Naive thymus-derived CD8-positive, alpha-beta T cell (primary cell): ENCODE results near the gene CD44. TPM values are rescaled to one million over a fixed set of nuclear protein-coding genes. Genes with fewer than 3 reads are reported as not detected.
A peak's percentile ranks its signal among the peaks of the same experiment; 100 is the strongest.

Experiments used
- ATAC-seq, 2 donors: fragments of 150-1000 bp; cut with Tn5 transposase in 1 of 2; sonication (Bioruptor Pico), chemical (Tn5 transposase) in 1 of 2; 1 replicate in 1 of 2; 2 replicates in 1 of 2; pipeline ENCODE4 v1.10.0; 2021; ENCODE audit warnings: mild to moderate bottlenecking in 2 of 2, moderate library complexity in 2 of 2
- POLR2A ChIA-PET: fragments of 350-600 bp; sonication (Branson Sonifier 250); formaldehyde crosslinking; loops from one replicate; lab custom pipeline; 2021; ENCODE audit warnings: antibody characterized with exemption; lab: Charles Lee
- DNase-seq, 10 donors: peaks; one replicate each; pipeline versions ENCODE4 v3.0.0 to v3.0.0-alpha.2; 2020 to 2022
- H3K27ac Mint-ChIP-seq, 10 donors: one replicate each; pipeline ENCODE4 v1.8.0; 2020 to 2022; ENCODE audit warnings: mild to moderate bottlenecking in 10 of 10, mixed read lengths in 10 of 10, moderate library complexity in 4 of 10, inconsistent platforms in 1 of 10
- H3K27me3 Mint-ChIP-seq, 5 donors: one replicate each; pipeline ENCODE4 v1.8.0; 2021 to 2022; ENCODE audit warnings: mixed read lengths in 5 of 5
- H3K36me3 Mint-ChIP-seq, 3 donors: one replicate each; pipeline ENCODE4 v1.8.0; 2020 to 2022; ENCODE audit warnings: mixed read lengths in 3 of 3, mild to moderate bottlenecking in 2 of 3, inconsistent platforms in 1 of 3
- H3K4me1 Mint-ChIP-seq, 4 donors: one replicate each; pipeline ENCODE4 v1.8.0; 2021 to 2022; ENCODE audit warnings: mixed read lengths in 4 of 4
- H3K4me3 Mint-ChIP-seq, 10 donors: one replicate each; pipeline ENCODE4 v1.8.0; 2020 to 2022; ENCODE audit warnings: mild to moderate bottlenecking in 10 of 10, mixed read lengths in 10 of 10, moderate library complexity in 6 of 10, inconsistent platforms in 1 of 10
- H3K9me3 Mint-ChIP-seq, 9 donors: one replicate each; pipeline ENCODE4 v1.8.0; 2020 to 2022; ENCODE audit warnings: mixed read lengths in 9 of 9, mild to moderate bottlenecking in 3 of 9, inconsistent platforms in 1 of 9, moderate library complexity in 1 of 9
- polyA plus RNA-seq, 3 donors: library from polyadenylated mRNA; unstranded; fragments of 300-500 nt; fragmentation: Illumina TruSeq; gene quantifications; one replicate each; pipeline ENCODE4 v1.2.3, GENCODE V29; 2021
- total RNA-seq, 8 experiments: library from RNA in 2 of 8; stranded (reverse) in 2 of 8; gene quantifications; one replicate each; pipeline ENCODE4 v1.2.3 and lab custom pipeline; 2021 to 2026

The CD44 gene
- total and polyA plus RNA-seq, 5 experiments from 2014 or later: 291 to 703 (median 291) TPM

GRCh38 chr11:35182317-35182939 lies 43.5 kb downstream of the CD44 start:
- ATAC-seq: peak; percentile 8 to 24
- DNase-seq: no peak
- Mint-ChIP-seq H3K4me3 (peak overlapping the region in 9 of 10 donors; percentile 15 to 77 (median 57)), H3K27me3 (no peaks in the 10 kb centered on the region), H3K36me3 (peaks cover 42 to 88% (median 72%) of the 10 kb centered on the region in 3 donors), H3K9me3 (no peaks in the 10 kb centered on the region), H3K4me1 (peaks cover 41 to 89% (median 83%) of the 10 kb centered on the region in 4 donors), H3K27ac (peak overlapping the region; percentile 86 to 95 (median 94))
- POLR2A ChIA-PET: interaction anchor here (1.0 to 13.3 kb wide), 6 partner anchors 8 to 103 kb away, joined by 3 to 294 read pairs (median 5); no protein-coding TSS in a partner anchor

GRCh38 chr11:35183326-35183925 lies 44.5 kb downstream of the CD44 start:
- Mint-ChIP-seq H3K27ac (peak overlapping the region; percentile 86 to 95 (median 94)), H3K27me3 (no peaks in the 10 kb centered on the region), H3K36me3 (peaks cover 47 to 91% (median 73%) of the 10 kb centered on the region in 3 donors), H3K4me3 (peak overlapping the region in 9 of 10 donors; percentile 43 to 77 (median 57)), H3K4me1 (peaks cover 42 to 89% (median 82%) of the 10 kb centered on the region in 4 donors), H3K9me3 (no peaks in the 10 kb centered on the region)
- no peak for ATAC-seq
- no peak for DNase-seq
- POLR2A ChIA-PET: interaction anchor here (1.0 to 13.3 kb wide), 6 partner anchors 9 to 104 kb away, joined by 3 to 294 read pairs (median 5); no protein-coding TSS in a partner anchor

DNA sequence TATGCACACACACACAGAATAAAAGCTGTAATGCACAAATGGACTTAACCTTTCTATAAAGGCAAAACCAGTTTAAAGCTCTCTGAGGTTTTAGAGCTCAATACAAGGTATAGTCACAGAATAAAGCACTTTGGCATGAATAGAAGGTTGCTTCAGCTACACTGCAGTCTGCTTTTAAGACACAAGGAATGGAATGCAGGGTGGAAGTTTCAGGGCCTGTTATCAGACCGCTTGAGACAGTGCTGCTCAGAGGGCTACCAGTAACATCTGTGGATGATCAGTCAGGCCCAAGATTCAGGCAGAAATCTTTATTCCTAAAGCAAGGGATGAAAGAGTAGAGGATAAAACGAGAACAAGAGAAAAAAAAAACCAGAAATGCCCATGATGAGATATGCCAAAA lies 46.7 kb downstream of the CD44 start:
- Mint-ChIP-seq H3K27me3 (no peaks in the 10 kb centered on the region), H3K4me3 (peak overlapping the region in 7 of 10 donors; percentile 8 to 64 (median 30)), H3K4me1 (peaks cover 36 to 88% (median 78%) of the 10 kb centered on the region in 4 donors), H3K9me3 (no peaks in the 10 kb centered on the region), H3K36me3 (peaks cover 51 to 91% (median 70%) of the 10 kb centered on the region in 3 donors), H3K27ac (peak overlapping the region; percentile 44 to 94 (median 88))
- POLR2A ChIA-PET: no interaction called here
- DNase-seq (no peak), ATAC-seq (no peak)

- peak overlapping the region in 9 of 10 donors; percentile 43 to 88 (median 71) for H3K27ac Mint-ChIP-seq
- POLR2A ChIA-PET: no interaction called here
- H3K27me3 Mint-ChIP-seq: no peaks in the 10 kb centered on the region
- no peak for DNase-seq
- peaks cover 33 to 93% (median 81%) of the 10 kb centered on the region in 4 donors for H3K4me1 Mint-ChIP-seq
- peaks cover 41 to 95% (median 74%) of the 10 kb centered on the region in 3 donors for H3K36me3 Mint-ChIP-seq
- H3K4me3 Mint-ChIP-seq: peak overlapping the region in 1 of 10 donors; percentile 1
- H3K9me3 Mint-ChIP-seq: no peaks in the 10 kb centered on the region
- peak in 1 of 2 donors; percentile 5 for ATAC-seq
Measured at GRCh38 chr11:35187996-35188395, 49.0 kb downstream of the CD44 start.

DNA sequence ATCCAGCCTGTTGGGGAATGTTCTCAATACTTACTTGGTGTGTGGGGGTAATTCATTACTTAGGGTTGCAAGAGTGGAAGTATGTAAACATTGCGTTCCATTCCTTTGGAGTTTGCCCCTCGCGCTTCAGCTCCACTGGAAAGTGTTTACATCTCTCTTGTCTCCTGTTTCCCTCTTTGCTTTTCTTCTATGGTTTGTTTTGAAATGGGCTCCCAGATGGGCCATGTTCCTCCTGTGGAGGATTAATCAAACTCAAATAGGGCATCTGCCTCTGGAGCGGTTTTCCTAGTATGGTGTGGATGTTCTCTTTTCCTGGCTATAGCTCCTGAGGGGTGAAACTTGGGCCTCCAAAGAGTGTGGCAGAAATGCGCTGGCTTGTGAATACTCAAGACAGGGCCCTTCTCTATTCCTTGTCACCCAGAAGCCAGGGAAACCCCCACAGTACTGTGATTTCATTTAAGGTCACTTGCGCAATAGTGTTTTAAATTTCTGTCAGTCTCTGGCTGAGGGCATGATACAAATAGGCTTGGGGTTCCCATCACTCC lies 51.9 kb downstream of the CD44 start:
- Mint-ChIP-seq H3K27ac (peak overlapping the region; percentile 15 to 83 (median 69)), H3K4me1 (peaks cover 36 to 95% (median 82%) of the 10 kb centered on the region in 4 donors), H3K9me3 (no peaks in the 10 kb centered on the region), H3K36me3 (peaks cover 38 to 97% (median 76%) of the 10 kb centered on the region in 3 donors), H3K4me3 (peak overlapping the region in 3 of 10 donors; percentile 2 to 20 (median 6)), H3K27me3 (no peaks in the 10 kb centered on the region)
- POLR2A ChIA-PET: interaction anchor here (0.7 to 4.8 kb wide), 3 partner anchors 10 to 1925 kb away, joined by 3 to 29 read pairs (median 3); no protein-coding TSS in a partner anchor
- ATAC-seq (no peak), DNase-seq (no peak)

- DNase-seq (no peak), ATAC-seq (peak in 1 of 2 donors; percentile 9)
- POLR2A ChIA-PET: interaction anchor here (0.7 to 4.8 kb wide), 5 partner anchors 9 to 192 kb away, joined by 3 to 29 read pairs (median 9); no protein-coding TSS in a partner anchor
- Mint-ChIP-seq H3K27me3 (no peaks in the 10 kb centered on the region), H3K9me3 (no peaks in the 10 kb centered on the region), H3K4me3 (peak overlapping the region in 5 of 10 donors; percentile 4 to 38 (median 14)), H3K27ac (peak overlapping the region in 9 of 10 donors; percentile 59 to 87 (median 77)), H3K36me3 (peaks cover 41 to 99% (median 85%) of the 10 kb centered on the region in 3 donors), H3K4me1 (peaks cover 41 to 96% (median 90%) of the 10 kb centered on the region in 4 donors)
Measured at GRCh38 chr11:35192347-35192746, 53.4 kb downstream of the CD44 start.

DNA sequence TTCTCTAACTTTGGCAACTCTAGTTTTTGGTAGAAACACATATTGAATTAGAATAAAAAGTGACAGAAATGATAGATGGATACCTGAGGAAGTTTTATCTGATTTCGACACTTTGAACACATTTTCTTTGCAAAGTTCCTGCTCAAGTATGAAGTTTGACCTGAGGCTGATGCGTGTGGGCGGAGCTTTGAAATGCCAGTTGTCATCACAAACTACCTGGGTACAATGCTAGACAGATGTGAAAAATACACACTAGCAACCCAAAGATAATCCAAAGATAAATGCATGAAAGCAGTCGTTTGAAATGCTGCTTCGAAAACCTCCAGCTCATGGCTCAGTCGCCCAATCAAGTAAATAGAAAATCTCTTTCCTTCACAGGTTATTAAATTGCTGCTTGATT lies 54.8 kb downstream of the CD44 start:
- Mint-ChIP-seq H3K27ac (peak overlapping the region; percentile 45 to 89 (median 72)), H3K27me3 (no peaks in the 10 kb centered on the region), H3K9me3 (no peaks in the 10 kb centered on the region), H3K4me3 (peak overlapping the region in 4 of 10 donors; percentile 10 to 24 (median 20)), H3K4me1 (peaks cover 47 to 96% (median 92%) of the 10 kb centered on the region in 4 donors), H3K36me3 (peaks cover 46 to 100% (median 91%) of the 10 kb centered on the region in 3 donors)
- DNase-seq (no peak), ATAC-seq (peak in 1 of 2 donors; percentile 53)
- POLR2A ChIA-PET: interaction anchor here (2.9 to 4.8 kb wide), 2 partner anchors 10 to 15 kb away, joined by 12 to 29 read pairs; no protein-coding TSS in a partner anchor

GRCh38 chr11:35197292-35197691 lies 58.3 kb downstream of the CD44 start:
- no peaks in the 10 kb centered on the region for H3K9me3 Mint-ChIP-seq
- H3K27me3 Mint-ChIP-seq: no peaks in the 10 kb centered on the region
- peak overlapping the region in 1 of 10 donors; percentile 14 for H3K4me3 Mint-ChIP-seq
- peak overlapping the region in 8 of 10 donors; percentile 16 to 80 (median 38) for H3K27ac Mint-ChIP-seq
- POLR2A ChIA-PET: interaction anchor here (0.7 kb wide), 1 partner anchor 181 kb away, joined by 4 read pairs; no protein-coding TSS in a partner anchor
- H3K36me3 Mint-ChIP-seq: peaks cover 52 to 100% (median 90%) of the 10 kb centered on the region in 3 donors
- ATAC-seq (no peak), DNase-seq (no peak)
- peaks cover 38 to 86% (median 82%) of the 10 kb centered on the region in 4 donors for H3K4me1 Mint-ChIP-seq

DNA sequence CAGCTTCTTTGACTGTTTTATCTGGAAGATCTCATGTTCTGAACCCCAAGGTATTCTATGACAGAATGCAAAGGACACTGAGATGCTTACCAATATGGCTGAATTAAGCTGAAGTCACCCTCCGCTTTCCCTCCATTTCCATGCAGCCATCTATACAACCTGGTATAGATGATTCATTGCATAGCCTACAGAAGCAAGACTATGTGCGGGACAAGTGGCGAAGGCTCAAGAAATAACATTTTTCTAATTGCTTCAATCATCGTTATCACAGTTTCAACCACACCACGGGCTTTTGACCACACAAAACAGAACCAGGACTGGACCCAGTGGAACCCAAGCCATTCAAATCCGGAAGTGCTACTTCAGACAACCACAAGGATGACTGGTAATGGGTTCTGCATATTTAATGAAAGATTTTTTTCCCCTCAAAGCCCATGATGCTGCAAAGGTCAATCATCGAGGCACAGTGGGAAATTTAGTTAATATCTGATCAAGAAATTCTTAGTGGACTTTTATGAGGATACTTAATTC lies 61.9 kb downstream of the CD44 start:
- H3K9me3 Mint-ChIP-seq: no peaks in the 10 kb centered on the region
- peaks cover 35 to 80% (median 71%) of the 10 kb centered on the region in 4 donors for H3K4me1 Mint-ChIP-seq
- peak overlapping the region in 8 of 10 donors; percentile 26 to 94 (median 46) for H3K27ac Mint-ChIP-seq
- ATAC-seq (peak in 1 of 2 donors; percentile 10), DNase-seq (no peak)
- peak overlapping the region in 1 of 10 donors; percentile 11 for H3K4me3 Mint-ChIP-seq
- H3K36me3 Mint-ChIP-seq: peaks cover 52 to 99% (median 92%) of the 10 kb centered on the region in 3 donors
- no peaks in the 10 kb centered on the region for H3K27me3 Mint-ChIP-seq
- POLR2A ChIA-PET: interaction anchor here (1.0 to 1.2 kb wide), 2 partner anchors 10 to 11 kb away, joined by 3 read pairs; no protein-coding TSS in a partner anchor

DNA sequence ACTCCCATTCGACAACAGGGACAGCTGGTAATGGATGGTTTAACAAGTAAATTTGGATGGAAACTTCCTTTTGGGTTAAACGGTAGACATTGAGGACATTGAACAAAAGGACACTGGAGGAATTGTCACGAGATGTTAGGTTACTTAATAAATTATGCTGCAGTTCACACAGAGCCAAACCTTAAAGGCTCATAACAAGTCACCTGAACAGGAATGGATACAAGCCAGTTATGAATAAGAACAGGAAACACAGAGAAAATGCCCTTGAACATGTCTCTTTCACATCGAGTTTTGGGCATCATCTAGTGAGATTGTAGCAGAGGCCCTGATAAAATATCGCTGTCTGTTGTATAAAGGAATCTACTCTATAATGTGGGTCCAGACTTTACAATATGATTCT lies 65.6 kb downstream of the CD44 start:
- Mint-ChIP-seq H3K27me3 (no peaks in the 10 kb centered on the region), H3K36me3 (peaks cover 65 to 99% (median 94%) of the 10 kb centered on the region in 3 donors), H3K9me3 (peaks cover 0 to 14% (median 2%) of the 10 kb centered on the region in 9 donors), H3K4me3 (peak overlapping the region in 1 of 10 donors; percentile 0), H3K4me1 (peaks cover 24 to 69% (median 64%) of the 10 kb centered on the region in 4 donors), H3K27ac (peak overlapping the region in 9 of 10 donors; percentile 14 to 89 (median 49))
- ATAC-seq (no peak), DNase-seq (no peak)
- POLR2A ChIA-PET: interaction anchor here (0.9 to 1.4 kb wide), 2 partner anchors 20 to 27 kb away, joined by 3 to 4 read pairs; no protein-coding TSS in a partner anchor

- peak overlapping the region in 1 of 10 donors; percentile 41 for H3K4me3 Mint-ChIP-seq
Measured at GRCh38 chr11:35206616-35207015, 67.6 kb downstream of the CD44 start.

More at GRCh38 chr11:35206616-35207015, 67.6 kb downstream of the CD44 start:
- Mint-ChIP-seq H3K27me3 (no peaks in the 10 kb centered on the region), H3K36me3 (peaks cover 70 to 99% (median 96%) of the 10 kb centered on the region in 3 donors), H3K27ac (peak overlapping the region in 7 of 10 donors; percentile 29 to 87 (median 56)), H3K4me1 (peaks cover 16 to 67% (median 60%) of the 10 kb centered on the region in 4 donors), H3K9me3 (peaks cover 0 to 25% (median 9%) of the 10 kb centered on the region in 9 donors)
- ATAC-seq (peak in 1 of 2 donors; percentile 18), DNase-seq (no peak)
- POLR2A ChIA-PET: no interaction called here
